GM23338 (cell line): ENCODE data around the gene ANKRD31. TPM values are rescaled to one million over a fixed set of nuclear protein-coding genes. Genes with fewer than 3 reads are reported as not detected.

Experiments used
- ATAC-seq: fragments of 200-7000 bp; cut with Tn5 transposase; 3 replicates; pipeline ENCODE4 v1.9.1; 2020
- DNase-seq: peaks from one replicate; pipeline ENCODE4 v3.0.0-alpha.2; 2015; ENCODE audit warnings: low spot score
- H2AFZ ChIP-seq: fragments of 200-600 bp; sonication (generic); 2 replicates; pipeline ENCODE4 v1.8.0; 2016; ENCODE audit warnings: antibody characterized with exemption, mild to moderate bottlenecking, moderate library complexity
- H3F3A ChIP-seq: fragments of 200-600 bp; sonication (generic); replicated peaks from 2 replicates; pipeline ENCODE4 v1.8.0; 2017; ENCODE audit warnings: antibody characterized with exemption, mixed run types, low read depth
- H3K27ac ChIP-seq: fragments of 200-600 bp; sonication (generic); 2 replicates; pipeline ENCODE4 v1.6.1; 2016; ENCODE audit warnings: low read depth
- H3K27me3 ChIP-seq: fragments of 200-600 bp; sonication (generic); 2 replicates; pipeline ENCODE4 v1.8.0; 2016; ENCODE audit warnings: mild to moderate bottlenecking, mixed run types, moderate library complexity; ENCODE audit not compliant: insufficient read depth
- H3K36me3 ChIP-seq: fragments of 200-600 bp; sonication (generic); 2 replicates; pipeline ENCODE4 v1.8.0; 2016; ENCODE audit warnings: mild to moderate bottlenecking; ENCODE audit not compliant: insufficient read depth
- H3K4me1 ChIP-seq: fragments of 200-600 bp; sonication (generic); 2 replicates; pipeline ENCODE4 v1.8.0; 2016; ENCODE audit warnings: mild to moderate bottlenecking, moderate library complexity; ENCODE audit not compliant: insufficient read depth
- H3K4me2 ChIP-seq: fragments of 200-600 bp; sonication (generic); 2 replicates; pipeline ENCODE4 v1.7.1; 2017; ENCODE audit warnings: mixed run types
- H3K4me3 ChIP-seq: fragments of 200-600 bp; sonication (generic); 2 replicates; pipeline ENCODE4 v1.6.1; 2016; ENCODE audit warnings: mixed run types
- H3K79me2 ChIP-seq: fragments of 200-600 bp; sonication (generic); replicated peaks from 2 replicates; pipeline ENCODE4 v1.8.0; 2017; ENCODE audit warnings: mild to moderate bottlenecking; ENCODE audit not compliant: insufficient read depth
- H3K9me2 ChIP-seq: fragments of 200-600 bp; sonication (generic); 2 replicates; pipeline ENCODE4 v1.8.0; 2017; ENCODE audit not compliant: insufficient read depth
- H4K20me1 ChIP-seq: fragments of 200-600 bp; sonication (generic); replicated peaks from 2 replicates; pipeline ENCODE4 v1.8.0; 2017; ENCODE audit warnings: mild to moderate bottlenecking; ENCODE audit not compliant: insufficient read depth
- H3K27ac Mint-ChIP-seq: 2 replicates; pipeline ENCODE4 v1.8.0; 2020; ENCODE audit warnings: inconsistent platforms, mild to moderate bottlenecking, moderate library complexity, mixed read lengths
- H3K27me3 Mint-ChIP-seq: 3 replicates; pipeline ENCODE4 v1.8.0; 2022; ENCODE audit warnings: low read depth, mild to moderate bottlenecking, moderate library complexity, mixed read lengths, inconsistent platforms; ENCODE audit not compliant: insufficient read depth, poor library complexity
- H3K36me3 Mint-ChIP-seq: 3 replicates; pipeline ENCODE4 v1.8.0; 2021; ENCODE audit warnings: low read depth, mild to moderate bottlenecking, inconsistent platforms, moderate library complexity, mixed read lengths
- H3K4me1 Mint-ChIP-seq: 3 replicates; pipeline ENCODE4 v1.8.0; 2020; ENCODE audit warnings: mild to moderate bottlenecking, inconsistent platforms, mixed read lengths
- H3K4me3 Mint-ChIP-seq: 3 replicates; pipeline ENCODE4 v1.8.0; 2021; ENCODE audit warnings: moderate library complexity, mild to moderate bottlenecking, inconsistent platforms, mixed read lengths
- H3K9me3 Mint-ChIP-seq: 3 replicates; pipeline ENCODE4 v1.8.0; 2020; ENCODE audit warnings: moderate library complexity, mild to moderate bottlenecking, inconsistent platforms, mixed read lengths
- EZH2 ChIP-seq: fragments of 200-600 bp; sonication (generic); IDR thresholded peaks from one replicate; pipeline ENCODE4 v1.8.0; 2017; ENCODE audit warnings: antibody characterized with exemption, mild to moderate bottlenecking, low read depth; ENCODE audit not compliant: unreplicated experiment
- EZH2phosphoT487 ChIP-seq: fragments of 200-600 bp; sonication (generic); IDR thresholded peaks from one replicate; pipeline ENCODE4 v1.8.1; 2018; ENCODE audit warnings: antibody characterized with exemption; ENCODE audit not compliant: unreplicated experiment
- JUNB ChIP-seq: IDR thresholded peaks from one replicate; pipeline ENCODE4 v1.6.1; 2016; ENCODE audit warnings: antibody characterized with exemption; ENCODE audit not compliant: unreplicated experiment
- NANOG ChIP-seq: IDR thresholded peaks from 2 replicates; pipeline ENCODE4 v1.6.1; 2016; ENCODE audit warnings: antibody characterized with exemption, borderline replicate concordance
- POLR2AphosphoS5 ChIP-seq: IDR thresholded peaks from 2 replicates; pipeline ENCODE4 v1.6.1; 2016; ENCODE audit warnings: antibody characterized with exemption, low read depth
- STAT1 ChIP-seq: IDR thresholded peaks from one replicate; pipeline ENCODE4 v1.6.1; 2016; ENCODE audit warnings: antibody characterized with exemption; ENCODE audit not compliant: unreplicated experiment
- polyA plus RNA-seq: library from polyadenylated mRNA; unstranded; fragments of >200 nt; fragmentation: Nextera tagmentation; extraction: Ambion mirVana; gene quantifications from 2 replicates; pipeline ENCODE4 v1.2.1, GENCODE V29; 2016
- total RNA-seq: library from RNA; depleted of rRNA; stranded (reverse); fragments of >200 nt; shearing (Covaris generic); gene quantifications from 2 replicates; pipeline ENCODE4 v1.2.3, GENCODE V29; 2014
- TF ChIP-seq, protein P1 (sequence below), 2 experiments: fragments of 200-600 bp in 1 of 2; sonication (generic) in 1 of 2; conservative IDR thresholded peaks; 2 replicates each; pipeline versions ENCODE4 v1.5.1 to v1.6.1; 2016 to 2017; ENCODE audit warnings: antibody characterized with exemption in 2 of 2, low read depth in 2 of 2, mild to moderate bottlenecking in 2 of 2, moderate library complexity in 1 of 2
- TF ChIP-seq, protein P2 (sequence below): fragments of 250-450 bp; sonication (Bioruptor Pico); IDR thresholded peaks from 2 replicates; pipeline ENCODE4 v1.5.0; 2020; ENCODE audit warnings: mild to moderate bottlenecking, moderate library complexity

Gene ANKRD31
- total and polyA plus RNA-seq, 2 experiments from 2014 or later, result 0.18 to 0.59 TPM

DNA sequence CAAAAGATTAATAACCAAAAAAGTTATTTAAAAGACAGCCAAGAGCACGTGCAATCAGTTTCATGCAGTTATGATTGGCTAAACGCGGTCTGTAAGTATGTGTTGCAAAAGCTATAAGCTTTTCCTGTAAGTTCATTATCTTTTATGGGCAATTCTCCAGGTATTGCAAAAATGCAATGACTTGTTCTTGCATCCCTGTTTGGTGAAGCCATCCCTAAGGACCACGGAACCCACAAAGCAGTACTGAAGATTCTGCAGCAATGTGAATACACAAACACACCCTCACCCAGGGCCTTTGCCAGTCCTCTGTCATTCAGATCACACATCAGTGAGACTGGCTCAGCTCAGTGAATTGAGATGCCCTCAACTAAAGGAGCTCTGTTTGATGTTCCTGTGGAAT lies 195.7 kb downstream of the ANKRD31 start (continued):
- TF ChIP-seq, protein P1, sequence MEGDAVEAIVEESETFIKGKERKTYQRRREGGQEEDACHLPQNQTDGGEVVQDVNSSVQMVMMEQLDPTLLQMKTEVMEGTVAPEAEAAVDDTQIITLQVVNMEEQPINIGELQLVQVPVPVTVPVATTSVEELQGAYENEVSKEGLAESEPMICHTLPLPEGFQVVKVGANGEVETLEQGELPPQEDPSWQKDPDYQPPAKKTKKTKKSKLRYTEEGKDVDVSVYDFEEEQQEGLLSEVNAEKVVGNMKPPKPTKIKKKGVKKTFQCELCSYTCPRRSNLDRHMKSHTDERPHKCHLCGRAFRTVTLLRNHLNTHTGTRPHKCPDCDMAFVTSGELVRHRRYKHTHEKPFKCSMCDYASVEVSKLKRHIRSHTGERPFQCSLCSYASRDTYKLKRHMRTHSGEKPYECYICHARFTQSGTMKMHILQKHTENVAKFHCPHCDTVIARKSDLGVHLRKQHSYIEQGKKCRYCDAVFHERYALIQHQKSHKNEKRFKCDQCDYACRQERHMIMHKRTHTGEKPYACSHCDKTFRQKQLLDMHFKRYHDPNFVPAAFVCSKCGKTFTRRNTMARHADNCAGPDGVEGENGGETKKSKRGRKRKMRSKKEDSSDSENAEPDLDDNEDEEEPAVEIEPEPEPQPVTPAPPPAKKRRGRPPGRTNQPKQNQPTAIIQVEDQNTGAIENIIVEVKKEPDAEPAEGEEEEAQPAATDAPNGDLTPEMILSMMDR (conservative IDR thresholded peaks at IDR 0.05; ENCODE audit: low read depth in 2 of 2), result no peak
- TF ChIP-seq, protein P2, sequence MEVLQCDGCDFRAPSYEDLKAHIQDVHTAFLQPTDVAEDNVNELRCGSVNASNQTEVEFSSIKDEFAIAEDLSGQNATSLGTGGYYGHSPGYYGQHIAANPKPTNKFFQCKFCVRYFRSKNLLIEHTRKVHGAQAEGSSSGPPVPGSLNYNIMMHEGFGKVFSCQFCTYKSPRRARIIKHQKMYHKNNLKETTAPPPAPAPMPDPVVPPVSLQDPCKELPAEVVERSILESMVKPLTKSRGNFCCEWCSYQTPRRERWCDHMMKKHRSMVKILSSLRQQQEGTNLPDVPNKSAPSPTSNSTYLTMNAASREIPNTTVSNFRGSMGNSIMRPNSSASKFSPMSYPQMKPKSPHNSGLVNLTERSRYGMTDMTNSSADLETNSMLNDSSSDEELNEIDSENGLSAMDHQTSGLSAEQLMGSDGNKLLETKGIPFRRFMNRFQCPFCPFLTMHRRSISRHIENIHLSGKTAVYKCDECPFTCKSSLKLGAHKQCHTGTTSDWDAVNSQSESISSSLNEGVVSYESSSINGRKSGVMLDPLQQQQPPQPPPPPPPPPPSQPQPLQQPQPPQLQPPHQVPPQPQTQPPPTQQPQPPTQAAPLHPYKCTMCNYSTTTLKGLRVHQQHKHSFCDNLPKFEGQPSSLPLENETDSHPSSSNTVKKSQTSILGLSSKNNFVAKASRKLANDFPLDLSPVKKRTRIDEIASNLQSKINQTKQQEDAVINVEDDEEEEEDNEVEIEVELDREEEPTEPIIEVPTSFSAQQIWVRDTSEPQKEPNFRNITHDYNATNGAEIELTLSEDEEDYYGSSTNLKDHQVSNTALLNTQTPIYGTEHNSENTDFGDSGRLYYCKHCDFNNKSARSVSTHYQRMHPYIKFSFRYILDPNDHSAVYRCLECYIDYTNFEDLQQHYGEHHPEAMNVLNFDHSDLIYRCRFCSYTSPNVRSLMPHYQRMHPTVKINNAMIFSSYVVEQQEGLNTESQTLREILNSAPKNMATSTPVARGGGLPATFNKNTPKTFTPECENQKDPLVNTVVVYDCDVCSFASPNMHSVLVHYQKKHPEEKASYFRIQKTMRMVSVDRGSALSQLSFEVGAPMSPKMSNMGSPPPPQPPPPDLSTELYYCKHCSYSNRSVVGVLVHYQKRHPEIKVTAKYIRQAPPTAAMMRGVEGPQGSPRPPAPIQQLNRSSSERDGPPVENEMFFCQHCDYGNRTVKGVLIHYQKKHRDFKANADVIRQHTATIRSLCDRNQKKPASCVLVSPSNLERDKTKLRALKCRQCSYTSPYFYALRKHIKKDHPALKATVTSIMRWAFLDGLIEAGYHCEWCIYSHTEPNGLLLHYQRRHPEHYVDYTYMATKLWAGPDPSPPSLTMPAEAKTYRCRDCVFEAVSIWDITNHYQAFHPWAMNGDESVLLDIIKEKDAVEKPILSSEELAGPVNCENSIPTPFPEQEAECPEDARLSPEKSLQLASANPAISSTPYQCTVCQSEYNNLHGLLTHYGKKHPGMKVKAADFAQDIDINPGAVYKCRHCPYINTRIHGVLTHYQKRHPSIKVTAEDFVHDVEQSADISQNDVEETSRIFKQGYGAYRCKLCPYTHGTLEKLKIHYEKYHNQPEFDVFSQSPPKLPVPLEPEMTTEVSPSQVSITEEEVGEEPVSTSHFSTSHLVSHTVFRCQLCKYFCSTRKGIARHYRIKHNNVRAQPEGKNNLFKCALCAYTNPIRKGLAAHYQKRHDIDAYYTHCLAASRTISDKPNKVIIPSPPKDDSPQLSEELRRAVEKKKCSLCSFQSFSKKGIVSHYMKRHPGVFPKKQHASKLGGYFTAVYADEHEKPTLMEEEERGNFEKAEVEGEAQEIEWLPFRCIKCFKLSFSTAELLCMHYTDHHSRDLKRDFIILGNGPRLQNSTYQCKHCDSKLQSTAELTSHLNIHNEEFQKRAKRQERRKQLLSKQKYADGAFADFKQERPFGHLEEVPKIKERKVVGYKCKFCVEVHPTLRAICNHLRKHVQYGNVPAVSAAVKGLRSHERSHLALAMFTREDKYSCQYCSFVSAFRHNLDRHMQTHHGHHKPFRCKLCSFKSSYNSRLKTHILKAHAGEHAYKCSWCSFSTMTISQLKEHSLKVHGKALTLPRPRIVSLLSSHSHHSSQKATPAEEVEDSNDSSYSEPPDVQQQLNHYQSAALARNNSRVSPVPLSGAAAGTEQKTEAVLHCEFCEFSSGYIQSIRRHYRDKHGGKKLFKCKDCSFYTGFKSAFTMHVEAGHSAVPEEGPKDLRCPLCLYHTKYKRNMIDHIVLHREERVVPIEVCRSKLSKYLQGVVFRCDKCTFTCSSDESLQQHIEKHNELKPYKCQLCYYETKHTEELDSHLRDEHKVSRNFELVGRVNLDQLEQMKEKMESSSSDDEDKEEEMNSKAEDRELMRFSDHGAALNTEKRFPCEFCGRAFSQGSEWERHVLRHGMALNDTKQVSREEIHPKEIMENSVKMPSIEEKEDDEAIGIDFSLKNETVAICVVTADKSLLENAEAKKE (CRISPR knock-in tag), result no peak

DNA sequence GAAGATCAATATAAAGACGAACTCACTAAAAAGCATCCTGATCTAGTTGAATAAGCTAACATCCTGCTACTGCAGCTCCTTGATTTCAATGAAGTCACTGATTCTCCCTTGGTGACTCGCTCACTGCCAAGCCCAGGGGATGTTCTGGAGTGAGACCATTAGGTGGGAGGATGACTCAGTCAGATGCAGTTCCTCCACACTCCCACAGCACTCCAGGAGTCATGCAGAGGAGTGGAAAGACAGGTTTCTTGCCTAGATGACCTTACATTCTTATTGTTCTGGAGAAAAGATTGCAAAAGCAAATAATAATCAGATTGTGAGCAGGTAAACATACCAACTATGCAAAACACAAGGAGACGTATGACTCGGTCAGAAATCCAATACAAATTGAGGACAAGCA lies 199.6 kb downstream of the ANKRD31 start:
- no peak overlapping the region for H3K4me2 ChIP-seq
- TF ChIP-seq POLR2AphosphoS5, result no peak
- no peak for TF ChIP-seq EZH2phosphoT487
- TF ChIP-seq STAT1, result no peak
- TF ChIP-seq, protein P1 (conservative IDR thresholded peaks at IDR 0.05; ENCODE audit: low read depth in 2 of 2), result no peak
- no peak for TF ChIP-seq JUNB
- no peak for TF ChIP-seq EZH2
- TF ChIP-seq NANOG, result no peak

More for the DNA sequence above, 199.6 kb downstream of the ANKRD31 start:
- H3K79me2 ChIP-seq, result no peaks in the 10 kb centered on the region
- Mint-ChIP-seq H3K4me3 (no peak overlapping the region), H3K9me3 (no peaks in the 10 kb centered on the region), H3K27me3 (peaks cover 2% of the 10 kb centered on the region), H3K27ac (peak overlapping the region; percentile 76), H3K4me1 (peaks cover 6% of the 10 kb centered on the region; the same call in 2 of the 3 replicates), H3K36me3 (no peaks in the 10 kb centered on the region)
- H3K4me3 ChIP-seq, result no peak overlapping the region
- H3K9me2 ChIP-seq, result no peaks in the 10 kb centered on the region
- no peaks in the 10 kb centered on the region for H3F3A ChIP-seq
- no peak overlapping the region; the same call in 1 of the 2 replicates for H3K27ac ChIP-seq
- peak; percentile 57 for ATAC-seq
- no peak overlapping the region for H2AFZ ChIP-seq
- no peaks in the 10 kb centered on the region for H3K27me3 ChIP-seq
- H3K4me1 ChIP-seq, result no peaks in the 10 kb centered on the region
- H4K20me1 ChIP-seq, result no peaks in the 10 kb centered on the region
- DNase-seq, result no peak
- H3K36me3 ChIP-seq, result no peaks in the 10 kb centered on the region
